Smooth muscle cell (in vitro differentiated cells): Measurements from ENCODE around the gene ROM1. TPM values are rescaled to one million over a fixed set of nuclear protein-coding genes. Genes with fewer than 3 reads are reported as not detected.

Source experiments
- DNase-seq: peaks from one replicate; lab custom pipeline; 2025; ENCODE audit not compliant: unreplicated experiment; lab: John Stamatoyannopoulos, UW
- H2AFZ ChIP-seq: fragments of 200-600 bp; sonication (generic); 2 replicates; pipeline ENCODE4 v1.6.0; 2016; ENCODE audit warnings: antibody characterized with exemption, low read depth, mild to moderate bottlenecking
- H3F3A ChIP-seq: fragments of 200-600 bp; sonication (generic); 2 replicates; pipeline ENCODE4 v1.6.0; 2017; ENCODE audit warnings: antibody characterized with exemption, low read depth
- H3K27ac ChIP-seq: fragments of 200-600 bp; sonication (generic); 2 replicates; pipeline ENCODE4 v1.5.1; 2016; ENCODE audit warnings: low read depth, mild to moderate bottlenecking
- H3K27me3 ChIP-seq: fragments of 200-600 bp; sonication (generic); 2 replicates; pipeline ENCODE4 v1.6.1; 2016; ENCODE audit warnings: low read depth, mild to moderate bottlenecking
- H3K36me3 ChIP-seq: fragments of 200-600 bp; sonication (generic); 2 replicates; pipeline ENCODE4 v1.5.1; 2016; ENCODE audit warnings: low read depth
- H3K4me1 ChIP-seq: fragments of 200-600 bp; sonication (generic); 2 replicates; pipeline ENCODE4 v1.5.1; 2016; ENCODE audit warnings: low read depth
- H3K4me2 ChIP-seq: fragments of 200-600 bp; sonication (generic); 2 replicates; pipeline ENCODE4 v1.6.0; 2016; ENCODE audit warnings: mild to moderate bottlenecking
- H3K4me3 ChIP-seq: fragments of 200-600 bp; sonication (generic); 2 replicates; pipeline ENCODE4 v1.5.1; 2016; ENCODE audit warnings: mild to moderate bottlenecking
- H3K79me2 ChIP-seq: fragments of 200-600 bp; sonication (generic); 2 replicates; pipeline ENCODE4 v1.6.0; 2016; ENCODE audit warnings: low read depth, mild to moderate bottlenecking
- H3K9ac ChIP-seq: fragments of 200-600 bp; sonication (generic); 2 replicates; pipeline ENCODE4 v1.6.0; 2016; ENCODE audit warnings: low read depth
- H3K9me3 ChIP-seq: fragments of 200-600 bp; sonication (generic); replicated peaks from 2 replicates; pipeline ENCODE4 v1.5.1; 2016; ENCODE audit warnings: low read depth
- H4K20me1 ChIP-seq: fragments of 200-600 bp; sonication (generic); 2 replicates; pipeline ENCODE4 v1.6.0; 2016; ENCODE audit warnings: low read depth
- CTCF ChIP-seq: fragments of 200-600 bp; sonication (generic); IDR thresholded peaks from 2 replicates; pipeline ENCODE4 v1.5.1; 2017; ENCODE audit warnings: borderline replicate concordance, mild to moderate bottlenecking, antibody characterized with exemption; ENCODE audit not compliant: insufficient read depth, poor library complexity, severe bottlenecking
- WGBS: methylation state at CpG from one replicate; pipeline ENCODE4 v1.1.7; 2016; ENCODE audit warnings: low lambda C conversion rate; 5-methylcytosine and 5-hydroxymethylcytosine counted together
- polyA plus RNA-seq: library from polyadenylated mRNA; unstranded; fragments of >200 nt; fragmentation: Nextera tagmentation; extraction: Ambion mirVana; gene quantifications from 2 replicates; pipeline ENCODE4 v1.2.1, GENCODE V29; 2016
- total RNA-seq: library from RNA; depleted of rRNA; stranded (reverse); fragments of >200 nt; gene quantifications from 2 replicates; pipeline ENCODE4 v1.2.3, GENCODE V29; 2014

ROM1 gene
- total and polyA plus RNA-seq, 2 experiments from 2014 or later, result 1.4 to 4.0 TPM

- Histone ChIP-seq H3K9me3 (no peaks in the 10 kb centered on the region), H3F3A (peaks cover 11% of the 10 kb centered on the region), H3K4me3 (no peak overlapping the region), H3K79me2 (peaks cover 8% of the 10 kb centered on the region), H3K27ac (no peak overlapping the region), H3K4me2 (no peak overlapping the region), H3K27me3 (no peaks in the 10 kb centered on the region), H3K36me3 (no peaks in the 10 kb centered on the region), H3K4me1 (peaks cover 15% of the 10 kb centered on the region), H2AFZ (no peak overlapping the region), H4K20me1 (no peaks in the 10 kb centered on the region), H3K9ac (no peak overlapping the region)
- TF ChIP-seq CTCF, result no peak
- 96% methylated on average over 4 of the region's 4 CpGs for WGBS
- DNase-seq, result no peak
Measured at GRCh38 chr11:62607714-62608113, 5.3 kb upstream of the ROM1 start.

GRCh38 chr11:62608776-62609175 lies 4.3 kb upstream of the ROM1 start:
- H3K9me3 ChIP-seq, result no peaks in the 10 kb centered on the region
- no peaks in the 10 kb centered on the region for H3K27me3 ChIP-seq
- peaks cover 15% of the 10 kb centered on the region for H3K4me1 ChIP-seq
- H3K79me2 ChIP-seq, result peaks cover 8% of the 10 kb centered on the region
- WGBS, result 94% methylated on average over 12 of the region's 12 CpGs
- H3K27ac ChIP-seq, result no peak overlapping the region
- TF ChIP-seq CTCF, result no peak
- no peaks in the 10 kb centered on the region for H3K36me3 ChIP-seq
- H3K9ac ChIP-seq, result no peak overlapping the region
- H2AFZ ChIP-seq, result no peak overlapping the region
- peaks cover 11% of the 10 kb centered on the region for H3F3A ChIP-seq
- no peak for DNase-seq
- H3K4me3 ChIP-seq, result no peak overlapping the region
- H3K4me2 ChIP-seq, result no peak overlapping the region
- no peaks in the 10 kb centered on the region for H4K20me1 ChIP-seq

- H4K20me1 ChIP-seq, result no peaks in the 10 kb centered on the region
- peaks cover 11% of the 10 kb centered on the region for H3K4me1 ChIP-seq
- H3K36me3 ChIP-seq, result no peaks in the 10 kb centered on the region
- peaks cover 8% of the 10 kb centered on the region for H3K79me2 ChIP-seq
- H3K9ac ChIP-seq, result no peak overlapping the region
- no peak overlapping the region for H3K27ac ChIP-seq
- H3K4me3 ChIP-seq, result no peak overlapping the region
- no peaks in the 10 kb centered on the region for H3K9me3 ChIP-seq
- no peak overlapping the region for H3K4me2 ChIP-seq
- no peak for TF ChIP-seq CTCF
- peaks cover 12% of the 10 kb centered on the region for H3F3A ChIP-seq
- no peak for DNase-seq
- no peaks in the 10 kb centered on the region for H3K27me3 ChIP-seq
- 96% methylated on average over 6 of the region's 6 CpGs for WGBS
- H2AFZ ChIP-seq, result no peak overlapping the region
Measured at GRCh38 chr11:62610403-62610802, 2.7 kb upstream of the ROM1 start.

GRCh38 chr11:62610814-62611704 lies 2.0 kb upstream of the ROM1 start:
- peaks cover 11% of the 10 kb centered on the region for H3K4me1 ChIP-seq
- H3K4me2 ChIP-seq, result peak overlapping the region; percentile 82
- H3K27me3 ChIP-seq, result no peaks in the 10 kb centered on the region
- no peak for TF ChIP-seq CTCF
- H3K79me2 ChIP-seq, result peaks cover 8% of the 10 kb centered on the region
- H3K4me3 ChIP-seq, result peak overlapping the region; percentile 78
- H3K9me3 ChIP-seq, result no peaks in the 10 kb centered on the region
- 80% methylated on average over 28 of the region's 28 CpGs for WGBS
- peaks cover 12% of the 10 kb centered on the region for H3F3A ChIP-seq
- no peak for DNase-seq
- peak overlapping the region; percentile 46 for H2AFZ ChIP-seq
- no peaks in the 10 kb centered on the region for H3K36me3 ChIP-seq
- H4K20me1 ChIP-seq, result no peaks in the 10 kb centered on the region
- H3K9ac ChIP-seq, result peak overlapping the region; percentile 79
- peak overlapping the region; percentile 56 for H3K27ac ChIP-seq
